ENCODE measurements around the gene CCDC174.

GRCh38 chr3:14631101-14631497 is 20.5 kb upstream of the CCDC174 start:
- TF ChIP-seq CTCF (IDR thresholded peaks at IDR 0.05) (no peak), POLR2A (IDR thresholded peaks at IDR 0.05) (no peak)

Data from thyroid gland (tissue), 4 donors.